GM18507 (cell line): ENCODE measurements around the gene RBPJ.

Experiments used
- DNase-seq: peaks from one replicate; pipeline ENCODE4 v3.0.0; 2011; ENCODE audit warnings: low read depth; ENCODE audit not compliant: insufficient read length; ENCODE audit errors: extremely low spot score
- FAIRE-seq: peaks from 2 replicates; lab custom pipeline; 2011; peaks lifted over from hg19 to GRCh38; lab: Jason Lieb, UNC

RBPJ gene

DNA sequence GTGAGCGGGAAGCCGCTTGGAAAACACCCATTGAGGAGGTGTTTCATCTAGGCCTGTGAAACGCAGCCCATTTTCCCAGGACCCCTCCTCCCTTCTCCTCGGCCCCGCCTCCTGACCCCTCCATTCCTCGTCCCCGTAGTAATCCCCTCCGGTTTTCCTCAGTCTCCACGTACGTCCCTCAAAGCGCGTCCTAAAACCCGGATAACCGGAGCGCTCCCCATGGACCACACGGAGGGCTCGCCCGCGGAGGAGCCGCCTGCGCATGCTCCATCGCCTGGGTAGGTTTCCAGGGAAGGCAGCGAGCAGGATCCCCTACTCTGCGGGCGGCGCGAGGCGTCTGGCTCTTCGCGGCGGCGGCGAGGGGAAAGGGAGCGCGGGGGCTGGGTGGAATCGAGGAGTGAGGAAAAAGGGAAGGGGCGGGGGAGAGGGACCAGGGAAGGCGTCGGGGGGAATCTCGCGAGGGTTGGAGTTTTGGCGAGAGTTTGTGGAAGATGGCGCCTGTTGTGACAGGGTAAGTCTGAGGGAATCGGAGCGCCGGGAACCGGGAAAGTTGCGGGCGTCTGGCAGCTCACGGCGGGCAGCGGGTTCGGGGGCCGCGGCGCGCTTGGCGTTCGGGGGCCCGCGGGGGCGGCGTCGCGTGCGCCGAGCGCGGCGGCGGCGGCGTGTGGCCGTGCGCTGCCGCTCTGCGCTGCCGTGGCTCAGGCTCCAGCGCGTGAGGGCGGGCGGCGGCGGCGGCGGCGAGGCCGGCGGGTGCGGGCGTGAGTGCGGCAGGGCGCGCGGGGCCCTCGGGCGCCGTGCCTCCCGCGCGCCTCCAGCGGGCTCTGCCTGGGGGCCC is at the start of gene RBPJ:
RBPJ (plus strand) TSS at position 477 of the 835 bp plus-strand sequence; CDS start at position 492, 15 bp downstream.
- DNase-seq (peak; percentile 60), FAIRE-seq (no peak)

DNA sequence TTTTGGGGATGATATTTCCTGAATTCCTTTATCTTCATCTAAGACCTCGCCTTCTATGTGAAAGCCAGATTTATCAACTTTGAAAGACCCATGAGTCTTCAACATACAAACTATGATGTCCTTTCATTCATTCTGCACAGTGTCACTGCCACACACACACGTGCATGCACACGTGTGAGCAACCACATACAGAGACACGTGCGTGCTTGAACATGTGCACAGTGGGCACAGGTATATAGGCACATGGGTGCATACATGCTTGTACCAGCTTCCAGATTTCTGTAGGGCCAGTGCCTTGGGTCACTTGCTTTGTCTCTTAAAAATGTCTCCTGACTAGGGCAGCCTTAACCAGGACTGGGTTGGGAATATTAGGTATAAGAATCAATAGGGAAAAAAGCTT is 49.1 kb upstream of the RBPJ start:
- FAIRE-seq, result no peak
- DNase-seq, result no peak

DNA sequence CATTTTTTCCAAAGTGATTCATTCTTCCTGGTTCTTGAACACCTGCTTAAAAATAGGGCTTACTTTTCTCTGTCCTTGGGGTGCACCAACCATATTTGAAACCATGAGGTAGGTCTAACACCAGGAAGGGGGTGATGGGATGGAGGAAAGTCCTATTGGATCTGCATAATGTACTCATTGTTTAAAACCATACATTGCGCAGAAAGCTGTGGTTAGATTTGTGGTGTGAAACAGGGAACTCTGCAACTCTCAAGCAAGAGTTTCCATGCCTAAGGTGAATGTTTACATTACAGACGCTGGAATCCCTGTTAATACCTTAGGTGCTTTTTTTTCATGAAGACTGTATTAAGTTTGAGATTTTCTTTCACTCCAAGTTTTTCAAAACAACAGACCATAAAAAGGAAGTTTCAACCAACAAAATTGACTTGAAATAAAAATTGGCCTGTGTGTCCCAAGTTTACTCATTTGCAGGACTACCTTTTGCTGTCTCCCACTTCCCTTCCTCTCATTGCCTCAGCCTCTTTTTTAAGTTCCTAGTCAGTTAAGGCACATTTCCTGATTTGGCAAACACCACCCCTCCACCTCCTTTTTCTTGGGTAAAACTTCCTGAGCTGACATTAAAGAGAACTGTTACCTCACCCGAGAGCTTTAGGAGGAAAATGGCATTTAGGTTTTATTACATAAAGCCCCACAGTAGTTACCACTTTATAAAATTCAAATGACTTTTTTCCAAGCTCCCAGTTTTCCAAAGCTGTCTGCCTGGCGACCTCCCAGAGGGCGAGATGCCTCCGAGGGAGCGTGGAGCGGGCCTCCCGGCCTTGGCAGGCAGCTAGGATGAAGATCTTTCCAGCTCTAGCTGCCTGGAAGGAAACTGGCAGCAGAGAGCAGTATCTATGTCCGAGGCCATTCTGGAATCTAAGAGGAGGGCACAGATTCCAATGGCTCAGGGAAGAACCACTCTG is 47.9 kb upstream of the RBPJ start:
- FAIRE-seq (no peak), DNase-seq (no peak)

DNA sequence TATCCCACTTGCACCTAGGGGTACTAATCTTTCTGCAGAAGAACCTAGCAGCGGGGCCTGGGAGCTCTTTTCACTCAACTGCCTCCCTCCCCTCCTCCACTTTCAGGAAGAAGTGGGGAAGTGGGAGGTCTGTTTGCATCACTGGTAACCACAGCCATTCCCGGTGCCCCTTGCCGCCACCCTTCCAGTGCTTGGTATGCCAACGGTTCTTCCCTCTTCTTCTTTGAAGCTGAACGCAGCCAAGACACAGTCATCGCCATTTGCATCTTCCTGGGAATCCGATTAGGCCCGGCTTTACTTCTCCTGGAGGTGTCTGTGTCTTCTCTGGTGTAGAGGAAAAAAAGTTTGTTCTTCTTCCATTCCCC is 47.2 kb upstream of the RBPJ start:
- DNase-seq (no peak), FAIRE-seq (no peak)

DNA sequence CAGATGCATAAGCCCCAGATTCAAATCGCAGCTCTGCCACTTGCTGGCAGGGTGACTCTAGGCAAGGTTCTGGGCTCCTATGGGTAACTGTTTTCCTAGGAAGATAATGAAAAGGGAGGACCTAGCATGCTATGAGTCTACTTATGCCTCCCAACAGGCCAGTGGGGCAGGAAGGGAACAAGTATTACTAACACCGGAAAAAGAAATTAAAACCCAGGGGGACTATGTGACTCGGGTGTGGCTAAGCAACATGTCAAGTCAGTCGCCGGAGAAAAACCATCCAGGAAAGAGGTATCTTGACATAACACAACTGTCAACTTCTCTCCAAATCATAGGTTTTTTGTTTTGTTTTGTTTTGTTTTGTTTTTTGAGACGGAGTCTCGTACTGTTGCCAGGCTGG is 45.5 kb upstream of the RBPJ start:
- FAIRE-seq, result no peak
- no peak for DNase-seq

DNA sequence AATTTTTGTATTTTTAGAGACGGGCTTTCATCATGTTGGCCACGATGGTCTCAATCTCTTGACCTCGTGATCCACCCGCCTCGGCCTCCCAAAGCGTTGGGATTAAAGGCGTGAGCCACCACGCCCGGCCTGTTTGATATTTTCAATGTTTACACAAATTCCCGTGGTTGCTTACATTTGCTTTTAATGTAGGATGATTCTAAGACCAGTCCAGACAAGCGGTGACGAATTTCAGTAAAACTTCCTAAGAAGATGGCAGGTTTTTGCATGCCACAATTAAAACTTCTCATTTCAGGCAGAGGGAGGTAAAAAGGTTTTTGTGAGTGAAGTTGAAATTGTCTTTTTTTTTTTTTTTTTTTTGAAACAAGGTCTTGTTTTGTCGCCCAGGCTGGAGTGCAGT is 41.4 kb upstream of the RBPJ start:
- DNase-seq (no peak), FAIRE-seq (no peak)

DNA sequence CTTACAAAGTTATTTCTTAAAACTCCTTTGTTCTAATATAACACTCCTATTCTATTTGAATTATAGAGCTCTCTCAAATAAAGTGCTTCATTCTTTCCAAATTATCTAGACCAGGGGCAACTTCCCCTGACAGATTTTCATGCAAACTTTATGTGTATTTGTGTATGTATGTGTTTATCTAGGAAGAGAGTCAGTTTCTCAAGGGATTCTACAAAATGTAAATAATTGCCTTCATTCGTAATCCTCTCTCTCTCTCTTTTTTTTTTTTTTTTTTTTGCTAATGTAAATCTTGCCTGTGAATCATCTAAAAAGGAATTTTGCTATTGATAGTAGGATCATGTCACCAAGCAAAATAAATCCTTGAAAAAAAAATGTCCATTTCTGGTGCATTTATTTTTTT is 38.9 kb upstream of the RBPJ start:
- DNase-seq (no peak), FAIRE-seq (no peak)

DNA sequence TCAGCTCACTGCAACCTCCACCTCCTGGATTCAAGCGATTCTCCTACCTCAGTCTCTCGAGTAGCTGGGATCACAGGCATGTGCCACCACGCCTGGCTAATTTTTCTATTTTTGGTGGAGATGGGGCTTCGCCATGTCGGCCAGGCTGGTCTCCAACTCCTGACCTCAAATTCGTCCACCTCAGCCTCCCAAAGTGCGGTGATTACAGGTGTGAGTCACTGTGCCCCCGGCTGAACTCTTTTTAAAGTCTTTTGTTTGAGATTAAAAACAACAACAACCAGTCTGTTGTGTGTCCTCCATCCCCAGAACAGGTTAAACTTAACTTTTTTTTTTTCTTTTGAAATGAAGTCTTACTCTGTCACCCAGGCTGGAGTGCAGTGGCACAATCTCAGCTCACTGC is 36.3 kb upstream of the RBPJ start:
- FAIRE-seq (no peak), DNase-seq (no peak)

DNA sequence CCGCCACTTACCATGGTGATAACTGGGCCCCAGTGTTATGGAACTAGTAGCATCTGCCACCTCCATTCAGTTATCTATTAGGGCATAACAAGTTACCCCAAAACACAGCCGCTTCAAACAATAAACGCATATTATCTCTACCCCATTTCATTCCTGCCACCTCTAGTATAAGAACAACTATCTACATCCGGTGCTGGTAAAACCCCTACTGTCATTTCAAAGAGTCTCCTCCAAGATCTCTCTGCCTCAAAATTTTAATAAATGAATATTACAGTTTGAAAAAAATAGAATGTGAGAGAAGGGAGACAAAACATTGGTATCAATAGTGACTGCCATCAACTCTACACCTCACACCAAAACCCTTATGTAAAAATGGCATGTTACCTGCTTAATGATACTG is 35.5 kb upstream of the RBPJ start:
- DNase-seq (no peak), FAIRE-seq (no peak)

DNA sequence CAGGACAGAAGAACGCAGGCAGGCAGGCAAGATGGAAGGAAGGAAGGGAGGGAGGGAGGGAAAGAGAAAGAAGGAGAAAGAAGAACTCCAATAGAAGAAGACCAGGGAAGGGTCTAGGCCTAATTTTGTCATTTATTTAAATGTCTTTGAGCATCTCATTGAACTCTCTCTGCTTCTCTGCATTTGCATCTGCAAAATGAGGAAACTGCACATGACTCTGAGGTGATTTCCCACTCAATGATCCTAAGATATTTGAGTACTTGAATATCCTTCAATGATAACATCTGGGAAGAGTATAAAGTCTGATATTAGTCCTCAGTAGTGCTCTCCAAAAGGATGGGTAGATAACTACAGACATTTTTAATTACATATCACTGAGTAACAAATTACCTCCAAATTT is 33.1 kb upstream of the RBPJ start:
- FAIRE-seq, result no peak
- no peak for DNase-seq

DNA sequence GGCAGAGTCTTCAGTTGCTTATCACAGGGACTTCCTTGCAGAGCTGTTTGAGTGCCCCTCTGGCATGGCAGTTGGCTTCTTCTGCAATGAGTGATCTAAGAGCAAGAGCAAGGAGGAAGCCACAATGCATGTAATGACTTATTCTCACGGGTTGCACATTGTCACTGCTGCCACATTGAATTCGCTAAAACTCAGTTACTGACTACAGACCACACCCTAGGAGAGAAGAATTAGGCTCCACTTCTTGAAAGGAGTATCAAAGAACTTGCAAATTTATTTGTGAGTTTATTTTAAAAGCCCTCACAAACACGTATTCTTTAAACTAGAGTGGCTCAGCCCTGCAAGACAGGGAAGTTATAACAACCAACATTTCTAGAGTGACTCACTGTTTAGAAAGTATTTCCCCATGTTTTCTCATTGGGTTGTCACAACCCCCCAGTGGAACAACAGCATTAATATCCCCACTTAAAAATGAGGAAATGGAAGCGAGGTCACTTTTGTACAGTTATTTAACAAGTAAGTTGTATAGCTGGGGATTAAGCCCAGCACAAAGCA is 32.4 kb upstream of the RBPJ start:
- peak; percentile 80 for FAIRE-seq
- DNase-seq, result no peak

DNA sequence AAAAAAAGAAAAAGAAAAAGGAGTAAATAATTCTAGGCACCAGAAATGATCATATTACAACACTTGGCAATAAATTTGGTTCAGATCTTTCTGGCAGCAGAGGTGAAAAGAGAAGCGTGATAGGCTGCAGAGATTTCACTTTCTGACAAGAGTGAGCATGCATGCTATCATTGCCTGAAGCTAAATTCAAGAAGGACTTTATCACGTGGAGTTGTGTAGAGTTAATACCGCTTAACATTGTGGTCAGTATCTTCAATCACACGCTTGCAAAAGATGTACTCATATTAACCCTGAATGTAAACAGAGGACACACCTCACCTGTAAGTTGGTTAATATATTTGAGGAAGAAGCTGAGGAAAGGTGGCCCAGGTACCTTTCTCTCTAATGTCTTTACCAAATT is 31.4 kb upstream of the RBPJ start:
- FAIRE-seq (no peak), DNase-seq (no peak)

DNA sequence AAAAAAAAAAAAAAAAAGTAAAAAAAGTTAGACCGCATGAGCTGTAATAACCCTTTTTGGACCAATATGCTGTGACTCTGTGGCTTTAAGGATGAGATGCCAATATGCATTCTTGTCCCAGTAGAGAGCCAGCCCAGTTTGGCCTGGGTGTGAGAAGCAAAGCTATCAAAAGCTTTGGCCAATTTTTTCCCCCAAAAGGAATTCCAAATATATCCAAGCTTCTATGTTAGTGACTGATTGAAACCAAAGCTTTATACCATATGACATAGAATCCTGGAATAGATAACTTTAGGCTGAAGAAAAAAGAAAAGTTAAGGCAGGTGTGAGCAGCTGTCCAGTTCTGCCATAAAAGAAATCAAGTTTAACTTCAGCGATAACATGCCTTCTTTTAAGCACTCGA is 30.5 kb upstream of the RBPJ start:
- DNase-seq (no peak), FAIRE-seq (no peak)

DNA sequence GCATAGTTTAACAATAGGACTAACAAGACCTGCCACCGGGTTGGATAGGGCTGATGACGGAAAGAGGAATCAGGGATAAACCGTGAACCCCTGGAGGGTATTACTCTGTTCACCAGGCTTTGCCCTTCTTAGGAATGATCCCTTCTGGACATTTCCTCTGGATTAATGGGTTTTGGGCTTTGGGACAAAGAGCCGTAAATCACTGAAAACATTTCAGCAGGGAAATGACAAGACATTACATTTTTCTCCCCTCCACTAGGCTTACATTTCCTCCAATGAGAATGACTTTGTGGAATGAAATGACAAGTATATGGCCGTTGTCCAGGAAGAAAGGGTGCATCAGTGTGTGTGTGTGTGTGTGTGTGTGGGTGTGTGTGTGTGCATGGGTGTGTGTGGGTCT is 25.9 kb upstream of the RBPJ start:
- DNase-seq, result no peak
- no peak for FAIRE-seq

DNA sequence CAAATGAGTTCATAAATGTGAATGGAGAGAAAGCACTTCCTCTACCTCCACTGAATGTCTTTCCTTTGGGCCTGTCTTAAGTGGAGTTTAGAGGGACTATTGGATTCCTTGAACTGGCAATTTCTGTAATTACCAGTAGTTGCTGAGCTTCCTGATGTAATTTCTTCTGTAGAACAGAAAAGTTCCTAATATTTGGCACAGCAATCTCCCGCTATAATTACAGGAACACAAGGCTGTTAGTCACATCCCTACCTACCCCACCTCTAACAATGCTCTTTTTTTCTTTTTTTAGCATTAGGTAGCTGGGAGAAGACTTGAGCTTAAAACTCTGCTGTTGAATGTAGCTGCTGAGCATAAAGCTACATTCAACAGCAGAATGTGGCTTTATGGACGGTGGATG is 24.8 kb upstream of the RBPJ start:
- FAIRE-seq, result no peak
- DNase-seq, result no peak

DNA sequence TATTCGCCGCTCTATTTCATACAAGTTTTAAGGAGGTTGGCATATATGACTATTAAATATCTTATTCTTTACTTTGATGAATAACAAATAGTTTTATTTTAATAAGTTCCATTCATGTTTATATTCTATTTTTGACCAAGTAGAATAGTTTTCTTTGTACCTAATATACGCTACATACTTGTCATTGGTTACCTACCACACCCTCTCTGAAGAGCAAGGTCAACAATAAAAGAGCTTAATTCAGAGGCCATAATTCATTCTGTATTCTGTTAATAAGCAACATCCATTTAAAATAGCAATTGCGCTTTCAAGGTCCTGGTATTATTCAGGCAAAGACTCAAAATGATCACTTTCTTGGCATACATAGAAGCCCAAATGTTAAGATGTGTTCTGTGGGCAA is 24.3 kb upstream of the RBPJ start:
- DNase-seq, result no peak
- FAIRE-seq, result no peak

DNA sequence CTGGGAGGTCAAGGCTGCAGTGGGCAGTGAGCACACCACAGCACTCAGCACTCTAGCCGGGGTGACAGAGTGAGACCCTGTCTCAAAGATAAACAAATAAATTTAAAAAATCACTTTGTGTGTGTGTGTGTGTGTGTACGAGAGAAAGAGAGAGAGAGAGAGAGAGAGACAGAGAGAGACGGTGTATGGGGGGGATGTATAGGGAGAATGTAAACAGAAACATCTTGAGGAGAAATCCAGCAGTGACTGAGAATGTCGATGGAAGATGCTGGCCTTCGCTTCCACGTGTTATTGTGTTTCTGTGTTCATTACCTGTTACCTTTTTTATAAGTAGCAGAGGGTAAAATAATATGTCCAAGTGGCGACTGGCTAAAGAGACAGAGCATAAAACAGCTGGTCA is 23.6 kb upstream of the RBPJ start:
- no peak for DNase-seq
- FAIRE-seq, result no peak

DNA sequence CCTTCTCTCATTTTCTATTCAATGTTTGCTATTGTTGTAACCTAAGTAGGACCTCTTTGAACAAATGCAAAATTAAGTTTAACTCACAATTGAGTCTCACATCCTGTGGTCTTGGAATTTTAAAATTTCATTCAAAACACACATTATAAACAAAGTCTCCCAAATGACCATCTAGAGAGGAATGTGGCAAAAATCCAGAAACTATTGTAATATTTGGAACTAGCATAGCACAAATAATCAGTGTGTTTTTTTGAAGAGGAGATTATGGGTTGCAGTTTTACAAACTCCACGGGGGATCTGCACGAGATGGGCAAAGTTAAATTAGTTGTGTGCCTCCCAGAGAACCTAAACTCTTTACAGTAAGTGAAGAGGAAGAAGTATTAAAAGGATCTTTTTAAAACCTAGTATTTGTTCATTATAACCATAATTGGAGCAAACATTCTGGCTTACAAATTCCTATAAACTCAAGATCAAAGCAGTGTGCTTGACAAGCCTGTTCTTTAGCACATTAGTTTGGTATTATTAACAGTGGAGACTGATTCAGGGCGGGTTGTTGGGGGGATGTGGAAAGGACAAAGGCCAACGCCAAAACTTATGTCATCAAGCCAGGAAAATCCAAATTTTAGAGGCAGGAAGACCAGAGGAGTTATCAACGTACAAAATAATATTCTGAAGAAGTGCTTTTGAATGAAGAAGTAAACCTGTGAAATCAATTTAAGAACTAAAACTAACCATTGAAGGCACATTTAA is 22.4 kb upstream of the RBPJ start:
- DNase-seq (no peak), FAIRE-seq (no peak)

DNA sequence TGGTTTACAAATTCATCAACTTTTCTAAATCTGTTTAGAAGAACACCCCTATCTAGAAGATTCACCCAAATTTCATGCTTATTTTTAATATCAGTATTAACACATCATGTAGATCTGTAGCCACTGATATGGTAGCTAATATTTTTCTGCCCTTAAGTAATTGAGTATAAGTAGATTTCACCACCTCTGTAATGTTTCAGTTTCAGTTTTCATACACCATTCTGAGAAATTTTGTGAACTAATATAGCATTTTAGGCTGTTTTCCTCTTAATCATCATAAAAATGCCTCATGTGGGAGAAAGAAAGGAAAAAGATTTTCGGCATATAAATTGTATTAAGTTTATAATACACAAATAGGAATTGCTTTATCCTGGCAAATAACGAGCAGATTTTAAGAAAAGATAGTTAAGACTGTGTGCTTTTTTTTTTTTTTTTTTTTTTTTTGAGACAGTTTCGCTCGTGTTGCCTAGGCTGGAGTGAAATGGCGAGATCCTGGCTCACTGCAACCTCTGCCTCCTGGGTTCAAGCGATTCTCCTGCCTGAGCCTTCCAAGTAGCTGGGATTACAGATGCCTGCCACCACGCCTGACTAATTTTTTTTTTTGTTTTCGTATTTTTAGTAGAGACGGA is 21.4 kb upstream of the RBPJ start:
- DNase-seq (no peak), FAIRE-seq (peak; percentile 77)
